Activated CD8-positive, alpha-beta memory T cell treated with anti-CD3 and anti-CD28 coated beads for 1 hour (primary cell): ENCODE results near the gene MACROD2.

Experiments used
- DNase-seq, 2 donors: peaks; one replicate each; pipeline ENCODE4 v3.0.0-alpha.2; 2020; ENCODE audit warnings: low read depth in 1 of 2; ENCODE audit errors: extremely low read depth in 1 of 2

The MACROD2 gene

DNA sequence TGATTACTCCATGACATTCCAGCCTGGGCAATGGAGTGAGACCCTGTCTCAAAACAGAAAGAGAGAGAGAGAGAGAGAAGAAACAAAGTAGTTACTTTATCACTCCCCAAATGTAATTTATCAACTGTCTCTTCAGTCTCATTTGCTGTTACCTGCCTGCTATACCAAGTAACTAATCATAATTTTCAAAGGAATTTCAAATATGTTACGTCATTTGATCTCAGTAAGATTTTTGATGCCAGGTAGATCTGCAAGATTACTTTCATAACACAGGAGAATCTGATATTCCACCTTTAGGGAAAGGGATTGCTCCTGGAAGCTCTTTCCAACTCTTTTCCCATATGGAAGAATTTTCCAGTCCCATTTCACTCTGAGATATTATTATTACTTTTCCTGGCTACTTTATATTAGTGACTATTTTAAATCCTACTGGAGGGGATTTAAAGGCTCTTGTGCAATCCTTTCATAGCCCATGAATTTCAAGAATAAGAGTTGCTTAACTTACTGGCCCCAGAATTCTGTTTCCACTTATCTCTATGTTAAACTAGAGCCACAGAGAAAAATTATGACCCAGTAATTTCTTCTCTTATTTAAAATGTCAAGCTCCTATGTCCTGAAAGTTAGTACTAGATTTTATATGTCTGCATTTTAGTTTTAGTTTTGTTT, 732.3 kb downstream of the MACROD2 start:
- DNase-seq = no peak

DNA sequence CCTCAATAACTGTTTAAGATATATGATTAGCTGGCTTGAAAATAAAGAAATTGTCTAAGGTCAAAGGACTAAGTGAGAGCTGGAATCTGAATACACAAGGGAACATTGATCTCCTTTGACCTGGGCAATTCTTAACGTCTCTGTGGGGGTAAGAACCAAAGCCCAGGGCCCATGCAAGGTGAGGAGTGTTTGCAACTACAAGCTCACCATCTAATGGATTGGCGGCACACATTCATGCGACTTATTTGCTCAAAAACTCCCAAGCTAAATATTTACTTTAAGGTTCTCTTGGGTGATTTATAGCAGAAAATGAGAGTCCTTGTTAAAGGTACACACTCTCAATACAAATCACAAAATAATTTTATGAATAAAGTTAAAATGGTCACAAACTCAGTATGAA, 734.1 kb downstream of the MACROD2 start:
- DNase-seq = no peak

DNA sequence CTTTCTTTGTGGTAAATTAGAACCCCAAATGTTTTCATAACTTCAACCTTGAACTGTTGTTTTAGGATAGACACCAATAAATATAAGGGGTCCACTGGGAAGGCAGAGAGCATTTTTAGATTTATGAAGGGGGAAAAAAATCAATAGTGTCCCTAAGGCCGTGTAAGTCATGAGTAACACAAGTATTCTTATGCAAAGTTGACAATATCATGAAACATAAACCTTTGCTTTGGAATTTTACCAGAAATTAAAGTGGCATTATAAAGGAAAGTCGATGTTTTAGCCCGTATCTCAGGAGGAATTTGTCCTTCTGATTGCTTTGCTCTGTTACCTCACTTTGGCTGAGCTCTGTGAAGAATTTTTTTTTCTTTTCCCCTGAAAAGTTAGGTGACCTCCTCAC, 737.0 kb downstream of the MACROD2 start:
- no peak for DNase-seq

DNA sequence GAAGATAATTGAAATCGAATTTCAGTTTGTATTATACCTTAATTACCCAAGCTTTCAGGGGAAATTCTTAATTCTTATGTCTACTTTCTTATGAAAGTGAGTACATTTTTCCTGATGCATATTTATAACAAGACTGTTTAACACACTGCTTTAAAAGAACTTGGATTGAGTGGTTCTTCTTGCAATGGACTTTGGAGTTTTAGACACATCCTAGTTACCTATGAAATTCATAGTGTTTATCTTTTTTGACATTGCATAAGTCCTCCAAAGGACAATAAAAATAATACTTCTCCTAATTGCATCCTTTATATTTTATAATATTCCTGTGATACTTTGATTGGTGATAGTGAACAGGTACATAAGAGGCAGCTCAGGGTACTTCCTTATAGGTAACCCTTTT, 737.7 kb downstream of the MACROD2 start:
- DNase-seq = no peak

DNA sequence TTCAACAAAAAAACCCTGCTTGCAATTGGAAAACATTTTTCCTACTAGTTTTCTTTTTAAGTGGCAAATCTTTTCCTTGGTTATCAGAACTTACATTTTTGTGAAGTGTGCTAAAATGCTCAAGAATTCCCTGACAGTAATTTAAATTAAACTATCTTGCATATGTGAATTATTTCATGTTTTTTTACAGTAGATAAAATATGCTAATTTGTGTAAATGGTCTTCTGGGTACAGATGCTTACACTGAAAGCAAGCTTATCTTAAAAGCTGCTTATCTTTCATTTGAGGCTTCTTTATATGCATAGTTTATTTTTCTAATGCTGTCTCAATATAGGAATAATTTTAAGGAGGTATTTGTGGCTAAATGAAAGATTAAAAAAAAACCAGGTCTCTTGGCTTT, 745.1 kb downstream of the MACROD2 start:
- no peak for DNase-seq

DNA sequence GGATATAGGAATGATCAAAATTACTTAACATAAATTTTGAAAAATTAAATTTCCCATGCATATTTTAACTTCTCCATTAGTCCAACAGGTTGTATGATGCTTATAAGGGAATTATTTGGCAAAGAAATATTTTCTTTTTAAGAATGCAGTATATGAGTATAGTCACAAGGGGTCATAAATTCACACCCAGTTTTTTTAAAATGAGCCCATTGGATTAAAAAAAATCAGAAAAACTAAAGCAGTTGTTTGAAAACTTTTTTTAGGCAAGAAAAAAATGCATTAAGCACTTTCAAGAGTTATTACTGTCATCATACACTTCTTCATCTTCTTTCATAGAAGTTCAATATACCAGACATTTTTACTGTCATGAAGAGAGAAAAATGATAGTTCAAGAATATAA, 746.3 kb downstream of the MACROD2 start:
- no peak for DNase-seq

DNA sequence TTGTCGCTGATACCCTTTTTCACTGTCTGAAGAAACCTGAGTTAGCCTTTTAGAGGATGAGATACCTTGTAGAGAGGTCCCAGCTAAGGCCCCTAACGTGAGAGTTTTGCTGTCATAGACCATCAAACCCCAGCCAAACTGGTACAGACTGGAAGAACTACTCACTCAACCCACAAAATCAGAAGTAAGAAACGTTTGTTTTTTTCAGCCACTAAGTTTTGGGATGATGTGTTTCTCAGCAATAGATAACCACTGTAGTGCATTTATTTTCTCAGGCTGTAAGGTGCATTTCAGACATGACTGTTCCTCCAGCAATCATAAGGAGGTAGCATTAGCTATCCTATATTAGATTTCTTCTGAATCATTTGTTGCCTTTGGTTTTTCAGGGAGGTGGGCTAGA, 749.4 kb downstream of the MACROD2 start:
- no peak for DNase-seq

DNA sequence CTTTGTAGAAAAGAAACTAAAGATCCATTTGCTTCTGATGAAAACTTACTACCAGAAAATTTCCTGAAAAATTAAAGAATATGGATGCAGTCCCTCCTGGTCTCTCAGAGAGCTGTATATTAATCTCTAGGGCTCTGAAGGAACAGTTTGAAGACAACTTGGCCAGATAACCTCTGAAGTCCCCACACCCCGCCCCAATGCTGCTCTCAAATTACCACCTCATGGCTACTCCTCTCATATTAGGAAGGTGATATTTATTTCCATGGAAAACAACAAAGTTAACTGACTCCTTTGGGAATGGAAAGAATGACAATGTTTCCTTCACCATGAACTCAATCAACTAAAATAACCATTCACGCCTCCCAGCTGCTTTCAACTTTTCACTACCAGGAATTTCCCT, 750.5 kb downstream of the MACROD2 start:
- DNase-seq = no peak

DNA sequence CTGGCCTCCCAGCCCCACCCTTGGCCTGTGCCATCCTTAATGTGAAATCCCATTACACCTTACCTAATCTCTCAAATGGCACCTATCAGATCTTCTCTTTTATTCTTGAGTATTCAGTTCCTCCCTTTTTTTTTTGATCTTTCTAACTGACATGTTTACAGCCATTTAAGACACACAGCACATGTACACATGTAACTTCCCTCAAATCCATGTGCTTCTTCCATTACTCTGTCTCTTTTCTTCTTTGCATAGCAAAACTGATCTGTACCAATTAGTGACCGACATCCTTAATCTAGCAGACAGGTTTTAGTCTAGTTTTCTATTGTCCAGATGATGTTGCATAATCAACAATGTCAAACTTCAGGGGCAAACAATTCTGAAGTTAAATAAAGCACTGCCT, 755.9 kb downstream of the MACROD2 start:
- DNase-seq = no peak

DNA sequence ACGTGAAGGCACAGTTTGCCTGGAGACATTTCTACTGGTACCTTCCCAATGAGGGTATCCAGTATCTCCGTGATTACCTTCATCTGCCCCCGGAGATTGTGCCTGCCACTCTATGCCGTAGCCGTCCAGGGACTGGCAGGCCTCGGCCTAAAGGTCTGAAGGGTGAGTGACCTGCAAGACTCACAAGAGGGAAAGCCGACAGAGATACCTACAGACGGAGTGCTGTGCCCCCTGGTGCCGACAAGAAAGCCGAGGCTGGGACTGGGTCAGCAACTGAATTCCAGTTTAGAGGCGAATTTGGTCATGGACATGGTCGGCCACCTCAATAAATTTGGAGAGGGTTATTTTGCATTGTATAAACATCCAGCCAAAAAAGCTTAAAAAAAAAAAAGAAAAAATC, 762.4 kb downstream of the MACROD2 start:
- DNase-seq = no peak

DNA sequence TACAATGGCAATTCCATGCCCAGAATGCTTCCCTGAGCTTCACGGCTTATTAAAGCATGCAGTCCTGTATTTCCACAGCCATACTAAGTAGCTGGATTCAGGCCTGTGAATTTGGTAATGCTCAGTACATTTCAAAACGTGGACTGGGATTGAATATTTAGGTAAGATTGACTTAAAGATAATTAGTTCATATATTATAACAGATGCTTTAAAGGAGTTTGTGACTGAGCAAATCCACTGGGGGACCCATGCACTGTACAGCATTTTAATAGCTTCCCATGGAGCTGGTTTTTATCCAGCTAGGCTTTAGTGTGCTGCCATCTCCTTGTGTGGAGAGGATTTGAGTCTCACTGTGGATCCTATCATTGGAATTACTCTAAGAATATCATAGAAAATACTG, 763.0 kb downstream of the MACROD2 start:
- no peak for DNase-seq

DNA sequence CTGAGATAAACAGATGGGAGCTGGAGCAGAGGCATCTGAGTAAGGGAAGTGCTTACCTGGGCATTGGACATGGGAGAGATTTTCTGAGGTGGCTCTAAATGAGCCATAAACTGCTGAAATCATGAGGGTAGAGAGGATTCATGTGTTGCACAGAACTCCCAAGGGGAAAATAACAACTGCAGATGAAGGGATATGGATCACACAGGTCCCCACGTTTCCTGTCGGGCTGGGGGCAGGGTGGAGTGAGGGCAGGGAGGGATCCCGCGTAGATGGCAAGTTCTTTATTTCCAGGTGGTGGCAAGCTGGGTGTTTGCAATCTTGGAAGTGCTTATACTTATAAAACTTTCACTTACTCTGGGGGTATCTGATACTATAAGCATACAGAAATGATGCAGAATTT, 764.7 kb downstream of the MACROD2 start:
- DNase-seq = no peak

DNA sequence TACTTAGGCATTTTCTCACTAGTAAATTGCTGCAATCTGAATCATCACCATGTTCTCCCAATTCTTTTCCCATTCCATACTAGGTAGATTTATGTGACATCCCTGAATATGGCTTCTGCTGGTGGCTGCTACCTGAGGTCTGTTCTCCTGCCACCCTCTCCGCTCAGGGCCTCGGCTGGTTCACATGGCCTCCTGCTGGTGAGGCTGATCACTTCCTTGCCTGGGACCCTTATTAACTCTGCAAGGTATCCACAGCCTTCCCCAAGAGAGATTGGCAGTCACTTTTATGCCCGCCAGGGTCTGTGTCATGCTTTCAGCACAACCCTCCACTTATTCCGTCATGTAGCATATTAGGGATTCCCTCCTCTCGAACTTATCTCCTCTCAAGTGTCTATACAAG, 766.6 kb downstream of the MACROD2 start:
- no peak for DNase-seq

DNA sequence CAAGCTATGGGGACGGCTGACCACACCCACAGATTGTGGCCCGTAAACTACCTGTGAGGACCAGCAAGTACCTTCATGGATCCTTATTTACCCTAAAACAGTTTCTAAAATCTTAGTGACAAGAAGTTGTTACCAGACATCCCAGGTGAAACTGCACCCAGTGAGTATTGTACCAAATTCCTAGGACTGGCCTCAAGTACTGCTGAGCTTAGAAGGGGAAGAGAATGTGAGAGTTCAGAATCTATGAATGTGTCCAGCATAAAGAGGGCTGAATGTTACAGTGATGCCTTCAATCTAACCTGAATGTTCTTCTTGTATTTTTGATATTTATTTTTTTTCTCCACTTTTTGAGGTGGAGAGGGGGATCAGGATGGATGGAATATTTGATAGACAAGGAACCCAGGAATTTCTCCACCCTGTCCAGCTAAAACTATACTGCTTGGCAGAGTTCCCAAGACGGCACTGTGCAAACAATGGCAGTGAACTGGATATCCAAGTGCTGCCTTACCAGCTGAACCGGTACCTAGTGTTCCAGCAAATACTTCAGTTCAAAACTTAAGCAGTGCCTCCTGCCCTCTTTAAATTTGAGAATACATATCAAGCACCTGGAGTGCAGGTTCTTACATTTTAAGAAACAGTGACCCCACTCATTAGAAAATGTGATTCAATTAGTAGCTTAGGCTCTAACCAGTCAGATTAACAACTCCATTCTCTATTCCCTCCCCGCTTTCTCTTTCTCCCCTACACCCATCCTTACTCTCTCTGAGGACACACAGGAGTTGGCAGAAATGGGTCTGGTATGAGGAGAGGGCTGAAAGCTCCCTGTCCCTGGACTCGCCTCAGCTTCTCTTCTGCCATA, 769.4 kb downstream of the MACROD2 start:
- no peak for DNase-seq

DNA sequence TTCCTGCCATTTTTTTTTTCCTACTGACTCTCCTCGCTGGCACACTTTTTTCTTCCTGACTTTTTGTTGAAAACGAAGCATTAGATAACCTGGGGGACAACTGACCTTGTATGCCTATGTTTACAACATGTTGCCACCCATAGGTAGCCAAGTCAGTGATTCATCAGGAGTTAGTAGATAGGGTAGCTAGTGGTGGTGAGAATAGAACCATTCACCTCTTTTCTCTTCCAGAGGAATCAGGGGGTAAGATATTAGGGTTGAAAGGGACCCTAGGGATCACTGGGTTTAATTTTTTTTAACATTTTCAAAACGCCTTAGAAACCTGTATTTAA, 770.0 kb downstream of the MACROD2 start:
- no peak for DNase-seq

DNA sequence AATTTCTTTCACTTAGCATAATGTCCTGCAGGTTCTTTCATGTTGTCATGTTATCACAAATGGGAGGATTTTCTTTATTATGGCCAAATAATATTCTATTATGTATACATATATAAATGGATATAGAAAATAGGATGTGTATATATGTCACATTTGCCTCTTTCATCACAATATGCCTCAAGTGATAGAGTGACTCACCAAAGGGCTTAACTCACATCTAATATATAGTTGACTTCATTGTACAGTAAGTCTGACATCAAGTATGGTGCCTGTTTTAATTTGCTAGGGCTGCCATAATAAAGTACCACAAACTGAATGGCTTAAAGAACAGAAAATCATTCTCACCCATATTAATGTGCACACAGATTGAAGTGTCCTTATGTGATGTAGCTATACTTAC, 778.2 kb downstream of the MACROD2 start:
- DNase-seq = no peak

DNA sequence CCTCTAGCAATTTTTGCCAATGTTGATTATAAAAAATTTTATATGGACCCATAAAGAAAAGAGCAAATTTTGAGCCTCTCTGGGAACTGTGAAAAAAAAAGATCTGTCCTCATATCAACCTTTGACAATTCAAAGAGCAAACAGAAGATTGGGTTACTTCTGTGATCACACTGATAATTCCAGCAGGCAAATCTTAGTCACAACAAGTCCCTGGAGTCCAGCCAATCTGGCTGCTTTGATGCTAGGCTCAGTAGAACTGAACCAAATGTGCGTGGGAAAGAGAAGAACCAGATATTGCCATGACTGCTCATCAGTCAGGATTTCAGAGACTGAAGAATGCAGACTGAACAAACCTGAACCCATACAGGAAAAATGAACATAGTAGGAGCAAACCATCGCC, 780.5 kb downstream of the MACROD2 start:
- DNase-seq = no peak

DNA sequence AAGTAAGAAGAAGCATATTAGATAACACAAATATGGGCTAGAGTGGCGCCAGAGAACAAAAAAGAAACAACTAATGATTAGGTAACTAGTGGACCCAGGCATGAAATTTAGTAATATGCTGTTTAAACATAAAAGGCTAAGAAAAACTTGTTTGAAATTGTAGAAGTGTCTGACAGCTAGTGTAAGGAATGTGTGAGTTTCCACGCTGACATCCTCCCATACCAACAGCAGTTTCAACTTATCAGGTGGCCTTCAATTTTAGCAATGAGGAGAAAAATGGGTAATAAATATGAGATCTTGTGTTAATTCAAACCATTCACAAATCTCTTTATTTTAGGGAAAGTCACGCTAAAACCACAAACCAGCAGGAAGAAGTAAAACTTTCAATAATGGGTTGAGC, 782.3 kb downstream of the MACROD2 start:
- no peak for DNase-seq

DNA sequence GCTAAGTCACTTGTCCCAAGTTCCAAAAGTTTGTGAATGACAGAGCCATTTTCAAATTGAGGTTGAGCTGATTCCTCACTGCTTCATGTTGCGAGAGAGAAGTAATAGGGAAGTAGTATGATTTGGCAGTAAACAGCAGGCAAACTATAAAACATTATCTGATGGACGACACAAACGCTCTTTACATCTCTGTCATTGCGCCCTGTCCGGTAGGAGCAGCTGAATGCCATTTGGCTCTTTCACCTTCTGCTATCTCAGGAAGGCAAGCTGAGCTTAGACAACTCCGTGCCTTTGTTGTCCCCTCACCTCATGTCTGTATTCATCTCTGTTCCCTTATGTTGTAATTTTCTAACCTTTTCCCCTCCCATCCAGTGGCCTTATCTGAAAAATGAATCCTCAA, 782.8 kb downstream of the MACROD2 start:
- no peak for DNase-seq

DNA sequence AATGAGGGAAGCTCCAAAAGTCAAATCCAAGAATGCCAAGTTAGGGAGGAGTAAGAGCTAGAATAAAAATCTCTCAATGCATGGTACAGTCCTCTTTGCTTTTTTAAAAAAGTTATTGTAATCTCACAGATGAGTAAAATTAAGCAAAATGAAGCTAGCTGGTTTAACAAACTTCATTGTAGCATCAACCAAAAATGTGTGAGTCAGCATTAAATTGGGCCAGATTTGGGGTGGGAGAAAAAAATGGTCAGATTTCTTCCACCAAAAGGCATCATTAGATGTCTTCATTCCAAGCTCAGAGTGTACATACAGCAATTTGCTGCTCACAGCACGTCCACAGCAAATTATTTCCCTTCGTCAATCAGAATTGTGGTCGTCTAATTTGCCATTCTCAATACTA, 783.6 kb downstream of the MACROD2 start:
- no peak for DNase-seq

DNA sequence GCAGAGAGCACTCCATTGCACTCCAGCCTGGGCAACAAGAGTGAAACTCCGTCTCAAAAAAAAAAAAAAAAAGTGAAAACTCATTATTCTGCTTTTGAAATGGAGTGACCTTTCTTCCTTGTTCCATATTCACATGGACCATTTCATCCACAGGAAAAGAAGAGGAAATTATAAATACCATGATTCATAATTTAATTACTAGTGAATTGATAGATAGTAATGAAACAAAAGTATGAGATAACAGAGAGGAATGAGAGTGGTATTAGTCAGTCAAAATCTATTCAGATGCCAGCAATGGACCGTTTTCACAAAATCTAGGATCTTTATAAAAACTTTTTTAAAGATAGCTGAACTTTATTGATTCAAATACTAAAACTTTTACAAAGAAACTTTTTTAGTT, 785.2 kb downstream of the MACROD2 start:
- DNase-seq = no peak

DNA sequence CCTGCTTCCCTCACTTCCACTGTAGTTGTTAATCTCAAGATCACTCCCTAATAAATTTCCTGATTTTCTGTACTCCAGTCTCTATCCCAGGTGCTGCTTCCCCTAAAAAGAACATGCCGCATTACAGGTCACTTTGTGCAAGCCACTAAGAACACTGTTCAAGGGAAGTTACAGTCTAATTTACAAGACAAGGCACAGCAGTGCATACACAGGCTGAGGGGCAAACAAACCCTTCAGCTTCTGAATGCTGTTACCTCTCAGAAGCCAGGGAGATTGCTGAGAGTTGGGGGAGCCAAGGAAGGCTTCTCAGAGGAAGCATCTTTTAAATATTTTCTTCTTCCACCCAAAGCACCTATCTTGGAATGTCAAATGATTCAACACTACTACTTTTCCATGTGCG, 787.4 kb downstream of the MACROD2 start:
- no peak for DNase-seq

DNA sequence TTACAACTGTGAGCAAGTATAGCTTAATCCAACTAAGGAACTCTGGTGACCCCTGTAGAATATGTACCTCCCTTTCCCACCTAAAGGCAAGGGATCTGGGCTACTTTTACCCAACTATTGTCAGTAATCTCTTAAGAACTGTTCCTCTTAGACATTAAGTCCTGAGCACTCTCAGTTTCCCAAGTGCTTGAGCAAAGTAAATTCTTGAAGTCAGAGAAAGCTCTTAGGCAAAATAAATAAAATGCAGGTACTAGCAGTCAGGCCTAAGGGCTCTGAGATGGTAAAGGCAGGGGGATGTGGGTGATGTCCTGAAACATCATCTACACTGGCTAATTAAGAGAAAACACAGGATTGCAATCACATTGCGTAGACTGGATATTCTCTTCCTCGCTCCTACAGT, 788.5 kb downstream of the MACROD2 start:
- no peak for DNase-seq
